Middle frontal gyrus (tissue), 1 donor: Measurements from ENCODE around the gene CTAGE6.
"Not testable (repeated sequence)": the region's sequence is repeated elsewhere in the genome, so short reads cannot be mapped to it uniquely, and the experiment has no call there.

ENCODE experiments used
- DNase-seq: peaks from one replicate; pipeline ENCODE4 v3.0.0-alpha.2; 2015; ENCODE audit warnings: low spot score; ENCODE audit errors: extremely low spot score

Gene CTAGE6

GRCh38 chr7:143757596-143757995, at the start of gene CTAGE6:
TSS of gene CTAGE6 (minus strand) at chr7:143757696. CDS start at chr7:143757658, 38 bp downstream.
- DNase-seq = not testable (repeated sequence)

- DNase-seq = not testable (repeated sequence)
These were observed 49.2 kb upstream of the CTAGE6 start for GRCh38 chr7:143806664-143807071.

- DNase-seq = not testable (repeated sequence)
These were observed 40.4 kb upstream of the CTAGE6 start for GRCh38 chr7:143797896-143798290.

- DNase-seq = not testable (repeated sequence)
These were observed 39.8 kb upstream of the CTAGE6 start for GRCh38 chr7:143797119-143797895.

- not testable (repeated sequence) for DNase-seq
These were observed 38.2 kb upstream of the CTAGE6 start for GRCh38 chr7:143795653-143796052.

- DNase-seq = not testable (repeated sequence)
These were observed 35.1 kb upstream of the CTAGE6 start for GRCh38 chr7:143792633-143793032.

GRCh38 chr7:143785415-143786182, 28.1 kb upstream of the CTAGE6 start:
- not testable (repeated sequence) for DNase-seq

GRCh38 chr7:143779591-143779990, 22.1 kb upstream of the CTAGE6 start:
- DNase-seq = not testable (repeated sequence)

- not testable (repeated sequence) for DNase-seq
These were observed 15.4 kb upstream of the CTAGE6 start for GRCh38 chr7:143772738-143773468.

- DNase-seq = not testable (repeated sequence)
These were observed 10.0 kb upstream of the CTAGE6 start for GRCh38 chr7:143767531-143767930.

GRCh38 chr7:143765678-143766077, 8.2 kb upstream of the CTAGE6 start:
- DNase-seq = not testable (repeated sequence)

GRCh38 chr7:143763065-143763464, 5.6 kb upstream of the CTAGE6 start:
- not testable (repeated sequence) for DNase-seq

GRCh38 chr7:143745340-143745739, 12.2 kb downstream of the CTAGE6 start:
- DNase-seq = not testable (repeated sequence)

- DNase-seq = not testable (repeated sequence)
These were observed 20.3 kb downstream of the CTAGE6 start for GRCh38 chr7:143737037-143737819.

GRCh38 chr7:143735962-143736361, 21.5 kb downstream of the CTAGE6 start:
- DNase-seq = no peak

- no peak for DNase-seq
These were observed 23.6 kb downstream of the CTAGE6 start for GRCh38 chr7:143733876-143734275.

- no peak for DNase-seq
These were observed 29.1 kb downstream of the CTAGE6 start for GRCh38 chr7:143728333-143728862.

- not testable (repeated sequence) for DNase-seq
These were observed 29.9 kb downstream of the CTAGE6 start for GRCh38 chr7:143727561-143727960.

GRCh38 chr7:143726143-143726542, 31.4 kb downstream of the CTAGE6 start:
- not testable (repeated sequence) for DNase-seq

- DNase-seq = not testable (repeated sequence)
These were observed 37.2 kb downstream of the CTAGE6 start for GRCh38 chr7:143720335-143720734.
